Neural progenitor cell (in vitro differentiated cells): ENCODE results near the gene MS4A6A. TPM values are rescaled to one million over a fixed set of nuclear protein-coding genes. Genes with fewer than 3 reads are reported as not detected.

Source experiments
- DNase-seq: peaks from one replicate; pipeline ENCODE4 v3.0.0-alpha.2; 2016; ENCODE audit warnings: low spot score
- H2AFZ ChIP-seq: fragments of 200-600 bp; sonication (generic); replicated peaks from 2 replicates; pipeline ENCODE4 v1.6.1; 2016; ENCODE audit warnings: antibody characterized with exemption
- H3F3A ChIP-seq: fragments of 200-600 bp; sonication (generic); 2 replicates; pipeline ENCODE4 v1.6.1; 2016; ENCODE audit warnings: antibody characterized with exemption, low read depth
- H3K27ac ChIP-seq: fragments of 200-600 bp; sonication (generic); 2 replicates; pipeline ENCODE4 v1.5.1; 2016; ENCODE audit warnings: mild to moderate bottlenecking
- H3K27me3 ChIP-seq: fragments of 200-600 bp; sonication (generic); 2 replicates; pipeline ENCODE4 v1.6.1; 2016; ENCODE audit warnings: mild to moderate bottlenecking, moderate library complexity
- H3K36me3 ChIP-seq: fragments of 200-600 bp; sonication (generic); 2 replicates; pipeline ENCODE4 v1.5.1; 2016
- H3K4me1 ChIP-seq: fragments of 200-600 bp; sonication (generic); 2 replicates; pipeline ENCODE4 v1.6.1; 2016; ENCODE audit warnings: mixed run types
- H3K4me2 ChIP-seq: fragments of 200-600 bp; sonication (generic); 2 replicates; pipeline ENCODE4 v1.6.1; 2016
- H3K4me3 ChIP-seq: fragments of 200-600 bp; sonication (generic); 2 replicates; pipeline ENCODE4 v1.5.1; 2016
- H3K79me2 ChIP-seq: fragments of 200-600 bp; sonication (generic); 2 replicates; pipeline ENCODE4 v1.6.1; 2016; ENCODE audit warnings: low read depth
- H3K9ac ChIP-seq: fragments of 200-600 bp; sonication (generic); 2 replicates; pipeline ENCODE4 v1.6.1; 2016
- H3K9me3 ChIP-seq: fragments of 200-600 bp; sonication (generic); 2 replicates; pipeline ENCODE4 v1.5.1; 2016; ENCODE audit warnings: low read depth
- H4K20me1 ChIP-seq: fragments of 200-600 bp; sonication (generic); 2 replicates; pipeline ENCODE4 v1.6.1; 2016; ENCODE audit warnings: low read depth
- H3K27ac Mint-ChIP-seq: 3 replicates; pipeline ENCODE4 v1.8.0; 2021; ENCODE audit warnings: mixed read lengths
- H3K27me3 Mint-ChIP-seq: 2 replicates; pipeline ENCODE4 v1.8.0; 2022; ENCODE audit warnings: low read depth, mild to moderate bottlenecking, inconsistent platforms, moderate library complexity, mixed read lengths; ENCODE audit not compliant: insufficient read depth
- H3K36me3 Mint-ChIP-seq: 3 replicates; pipeline ENCODE4 v1.8.0; 2021; ENCODE audit warnings: mixed read lengths
- H3K4me1 Mint-ChIP-seq: 3 replicates; pipeline ENCODE4 v1.8.0; 2021; ENCODE audit warnings: mixed read lengths
- H3K4me3 Mint-ChIP-seq: 3 replicates; pipeline ENCODE4 v1.8.0; 2021; ENCODE audit warnings: mild to moderate bottlenecking, moderate library complexity, mixed read lengths
- H3K9me3 Mint-ChIP-seq: 3 replicates; pipeline ENCODE4 v1.8.0; 2020; ENCODE audit warnings: mixed read lengths
- EZH2 ChIP-seq: fragments of 200-600 bp; sonication (generic); IDR thresholded peaks from 2 replicates; pipeline ENCODE4 v1.6.1; 2017; ENCODE audit warnings: antibody characterized with exemption, mild to moderate bottlenecking, moderate library complexity
- EZH2phosphoT487 ChIP-seq: fragments of 200-600 bp; sonication (generic); IDR thresholded peaks from 2 replicates; pipeline ENCODE4 v1.6.1; 2017; ENCODE audit warnings: antibody characterized with exemption
- total RNA-seq: library from RNA; depleted of rRNA; stranded (reverse); fragments of >200 nt; gene quantifications from 2 replicates; pipeline ENCODE4 v1.2.3, GENCODE V29; 2015; ENCODE audit warnings: low replicate concordance
- TF ChIP-seq, protein P1 (sequence below): fragments of 200-600 bp; sonication (generic); IDR thresholded peaks from 2 replicates; pipeline ENCODE4 v1.5.1; 2017; ENCODE audit warnings: antibody characterized with exemption, mild to moderate bottlenecking

Gene MS4A6A
- total RNA-seq, 1 donor from 2014 or later, result not detected

GRCh38 chr11:60175860-60176275 lies 7.0 kb downstream of the MS4A6A start:
- H3K27me3 Mint-ChIP-seq, result no peaks in the 10 kb centered on the region
- Histone ChIP-seq H3K4me1 (no peaks in the 10 kb centered on the region), H3K27me3 (no peaks in the 10 kb centered on the region), H3K4me3 (no peak overlapping the region), H3K36me3 (no peaks in the 10 kb centered on the region), H3K4me2 (no peak overlapping the region), H3K9ac (no peak overlapping the region), H3K27ac (no peak overlapping the region), H3F3A (no peaks in the 10 kb centered on the region), H3K79me2 (no peaks in the 10 kb centered on the region), H3K9me3 (no peaks in the 10 kb centered on the region), H2AFZ (no peak overlapping the region), H4K20me1 (no peaks in the 10 kb centered on the region)
- DNase-seq, result no peak
- H3K36me3 Mint-ChIP-seq, result no peaks in the 10 kb centered on the region
- TF ChIP-seq EZH2phosphoT487 (no peak), EZH2 (no peak)
- TF ChIP-seq, protein P1, sequence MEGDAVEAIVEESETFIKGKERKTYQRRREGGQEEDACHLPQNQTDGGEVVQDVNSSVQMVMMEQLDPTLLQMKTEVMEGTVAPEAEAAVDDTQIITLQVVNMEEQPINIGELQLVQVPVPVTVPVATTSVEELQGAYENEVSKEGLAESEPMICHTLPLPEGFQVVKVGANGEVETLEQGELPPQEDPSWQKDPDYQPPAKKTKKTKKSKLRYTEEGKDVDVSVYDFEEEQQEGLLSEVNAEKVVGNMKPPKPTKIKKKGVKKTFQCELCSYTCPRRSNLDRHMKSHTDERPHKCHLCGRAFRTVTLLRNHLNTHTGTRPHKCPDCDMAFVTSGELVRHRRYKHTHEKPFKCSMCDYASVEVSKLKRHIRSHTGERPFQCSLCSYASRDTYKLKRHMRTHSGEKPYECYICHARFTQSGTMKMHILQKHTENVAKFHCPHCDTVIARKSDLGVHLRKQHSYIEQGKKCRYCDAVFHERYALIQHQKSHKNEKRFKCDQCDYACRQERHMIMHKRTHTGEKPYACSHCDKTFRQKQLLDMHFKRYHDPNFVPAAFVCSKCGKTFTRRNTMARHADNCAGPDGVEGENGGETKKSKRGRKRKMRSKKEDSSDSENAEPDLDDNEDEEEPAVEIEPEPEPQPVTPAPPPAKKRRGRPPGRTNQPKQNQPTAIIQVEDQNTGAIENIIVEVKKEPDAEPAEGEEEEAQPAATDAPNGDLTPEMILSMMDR, result no peak
- H3K9me3 Mint-ChIP-seq, result peaks cover 2% of the 10 kb centered on the region
- no peaks in the 10 kb centered on the region for H3K4me1 Mint-ChIP-seq
- H3K4me3 Mint-ChIP-seq, result no peak overlapping the region
- no peak overlapping the region for H3K27ac Mint-ChIP-seq

DNA sequence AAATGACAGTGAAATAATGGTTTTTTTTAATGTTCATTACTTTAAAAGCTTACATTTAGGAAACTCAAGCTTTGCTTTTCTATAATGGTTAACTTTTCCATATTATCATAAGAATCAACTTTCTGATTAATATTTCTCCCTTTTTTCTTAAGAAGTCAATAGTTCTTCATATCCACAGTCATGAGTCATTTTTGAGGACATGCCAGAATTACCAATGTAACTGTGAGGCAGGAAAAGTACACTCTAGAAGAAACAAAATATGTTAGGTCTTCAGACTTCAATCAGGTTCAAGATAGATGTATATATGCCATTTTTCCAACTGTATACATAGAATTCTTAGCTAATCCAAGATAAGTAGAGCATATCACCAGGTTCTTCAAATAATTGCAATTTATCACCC lies 10.9 kb downstream of the MS4A6A start:
- H2AFZ ChIP-seq, result no peak overlapping the region
- H3K27me3 Mint-ChIP-seq, result no peaks in the 10 kb centered on the region
- no peak overlapping the region for H3K4me2 ChIP-seq
- no peaks in the 10 kb centered on the region for H3K4me1 ChIP-seq
- H3K27ac Mint-ChIP-seq, result no peak overlapping the region
- no peak overlapping the region for H3K4me3 ChIP-seq
- H3K79me2 ChIP-seq, result no peaks in the 10 kb centered on the region
- H3K4me3 Mint-ChIP-seq, result no peak overlapping the region
- H3K27ac ChIP-seq, result no peak overlapping the region
- no peaks in the 10 kb centered on the region for H4K20me1 ChIP-seq
- no peaks in the 10 kb centered on the region for H3K36me3 Mint-ChIP-seq
- peaks cover 27% of the 10 kb centered on the region for H3K9me3 Mint-ChIP-seq
- no peak for DNase-seq
- no peak overlapping the region for H3K9ac ChIP-seq
- no peaks in the 10 kb centered on the region for H3K36me3 ChIP-seq
- H3K9me3 ChIP-seq, result peaks cover 10% of the 10 kb centered on the region
- H3F3A ChIP-seq, result no peaks in the 10 kb centered on the region
- no peaks in the 10 kb centered on the region for H3K4me1 Mint-ChIP-seq
- TF ChIP-seq EZH2 (no peak), EZH2phosphoT487 (no peak)
- TF ChIP-seq, protein P1, result no peak
- no peaks in the 10 kb centered on the region for H3K27me3 ChIP-seq

GRCh38 chr11:60170566-60170965 lies 12.3 kb downstream of the MS4A6A start:
- Histone ChIP-seq H3K79me2 (no peaks in the 10 kb centered on the region), H3F3A (no peaks in the 10 kb centered on the region), H3K9me3 (peaks cover 10% of the 10 kb centered on the region), H3K4me1 (no peaks in the 10 kb centered on the region), H4K20me1 (no peaks in the 10 kb centered on the region), H3K36me3 (no peaks in the 10 kb centered on the region), H3K27me3 (no peaks in the 10 kb centered on the region), H3K9ac (no peak overlapping the region), H3K4me3 (no peak overlapping the region), H3K4me2 (no peak overlapping the region), H3K27ac (no peak overlapping the region), H2AFZ (no peak overlapping the region)
- Mint-ChIP-seq H3K4me1 (no peaks in the 10 kb centered on the region), H3K9me3 (peaks cover 27% of the 10 kb centered on the region), H3K4me3 (no peak overlapping the region), H3K27ac (no peak overlapping the region), H3K27me3 (no peaks in the 10 kb centered on the region), H3K36me3 (no peaks in the 10 kb centered on the region)
- TF ChIP-seq EZH2 (no peak), EZH2phosphoT487 (no peak)
- TF ChIP-seq, protein P1, result no peak
- no peak for DNase-seq
